HUES64 (cell line): ENCODE data around the gene GPD1.
A peak's percentile ranks its signal among the peaks of the same experiment; 100 is the strongest.

ENCODE experiments used
- H3K27ac ChIP-seq: 2 replicates; pipeline ENCODE4 v1.7.0; 2013; ENCODE audit warnings: low read depth, low read length, inconsistent platforms
- H3K27me3 ChIP-seq: 2 replicates; pipeline ENCODE4 v1.6.1; 2013; ENCODE audit warnings: mild to moderate bottlenecking, low read length; ENCODE audit not compliant: insufficient read depth
- H3K36me3 ChIP-seq: 2 replicates; pipeline ENCODE4 v1.6.1; 2013; ENCODE audit warnings: mild to moderate bottlenecking, low read length; ENCODE audit not compliant: insufficient read depth
- H3K4me1 ChIP-seq: 2 replicates; pipeline ENCODE4 v1.6.1; 2013; ENCODE audit warnings: mild to moderate bottlenecking, low read length, moderate library complexity; ENCODE audit not compliant: insufficient read depth
- H3K4me3 ChIP-seq: 2 replicates; pipeline ENCODE4 v1.5.1; 2013; ENCODE audit warnings: mild to moderate bottlenecking, low read length, moderate library complexity
- H3K9ac ChIP-seq: 2 replicates; pipeline ENCODE4 v1.6.1; 2013; ENCODE audit warnings: mild to moderate bottlenecking, low read depth, low read length
- H3K9me3 ChIP-seq: 2 replicates; pipeline ENCODE4 v1.6.1; 2013; ENCODE audit warnings: low read depth, low read length; ENCODE audit not compliant: insufficient read depth
- WGBS: fragments of 150-250, 120-280 bp; methylation state at CpG from one replicate; pipeline ENCODE4 v1.1.7; 2013; ENCODE audit warnings: missing lambda C conversion rate; 5-methylcytosine and 5-hydroxymethylcytosine counted together

GPD1 gene

DNA sequence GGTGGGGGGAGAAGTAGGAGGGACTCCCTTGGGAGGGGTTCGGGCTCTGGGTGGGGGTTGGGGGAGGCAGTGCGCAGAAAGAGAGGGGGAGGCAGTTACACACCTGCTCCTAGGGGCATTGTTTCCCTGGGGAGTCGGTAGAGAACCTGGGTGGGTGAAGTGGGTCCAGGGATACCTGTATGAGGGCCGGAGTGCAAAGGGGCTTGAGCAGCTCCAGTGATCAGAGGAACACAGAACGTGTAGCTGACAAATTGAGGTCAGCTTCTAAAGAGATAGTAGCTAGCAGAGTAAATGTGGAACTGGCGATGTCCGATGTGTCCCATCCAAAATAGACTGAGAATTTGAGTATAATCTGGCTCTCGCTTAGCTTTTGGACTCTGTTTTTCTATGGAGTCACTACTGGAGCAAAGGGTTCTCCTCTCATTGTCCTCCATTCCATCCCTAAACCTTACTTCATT is 18.2 kb upstream of the GPD1 start:
- Histone ChIP-seq H3K27me3 (peaks cover 14% of the 10 kb centered on the region; the same call in 1 of the 2 replicates), H3K9ac (peak overlapping the region; percentile 87), H3K36me3 (peaks cover 43% of the 10 kb centered on the region), H3K9me3 (no peaks in the 10 kb centered on the region), H3K4me3 (peak overlapping the region; percentile 67), H3K27ac (peak overlapping the region; percentile 98), H3K4me1 (no peaks in the 10 kb centered on the region; the same call in 1 of the 2 replicates)
- WGBS, result 17% methylated on average over 8 of the region's 8 CpGs

DNA sequence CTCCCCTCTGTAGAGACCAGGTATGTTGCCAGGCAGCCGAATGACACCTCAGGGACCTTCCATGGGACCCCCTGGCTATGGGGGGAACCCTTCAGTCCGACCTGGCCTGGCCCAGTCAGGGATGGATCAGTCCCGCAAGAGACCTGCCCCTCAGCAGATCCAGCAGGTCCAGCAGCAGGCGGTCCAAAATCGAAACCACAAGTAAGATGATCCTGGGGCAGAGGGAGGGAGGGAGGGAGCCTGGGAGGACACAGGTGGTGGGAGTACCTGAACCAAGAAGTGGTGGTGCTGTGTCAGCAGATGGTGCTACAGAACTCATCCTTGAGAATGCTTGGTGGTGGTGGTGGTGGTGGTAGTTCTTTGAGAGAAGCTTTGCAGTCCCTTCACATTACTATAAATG is 17.7 kb upstream of the GPD1 start:
- Histone ChIP-seq H3K27ac (no peak overlapping the region; the same call in 1 of the 2 replicates), H3K27me3 (peaks cover 9% of the 10 kb centered on the region; the same call in 1 of the 2 replicates), H3K36me3 (peaks cover 48% of the 10 kb centered on the region), H3K4me1 (no peaks in the 10 kb centered on the region), H3K4me3 (peak overlapping the region; percentile 67), H3K9me3 (no peaks in the 10 kb centered on the region), H3K9ac (peak overlapping the region; percentile 87; the same call in 1 of the 2 replicates)
- WGBS, result 91% methylated on average over 5 of the region's 5 CpGs

DNA sequence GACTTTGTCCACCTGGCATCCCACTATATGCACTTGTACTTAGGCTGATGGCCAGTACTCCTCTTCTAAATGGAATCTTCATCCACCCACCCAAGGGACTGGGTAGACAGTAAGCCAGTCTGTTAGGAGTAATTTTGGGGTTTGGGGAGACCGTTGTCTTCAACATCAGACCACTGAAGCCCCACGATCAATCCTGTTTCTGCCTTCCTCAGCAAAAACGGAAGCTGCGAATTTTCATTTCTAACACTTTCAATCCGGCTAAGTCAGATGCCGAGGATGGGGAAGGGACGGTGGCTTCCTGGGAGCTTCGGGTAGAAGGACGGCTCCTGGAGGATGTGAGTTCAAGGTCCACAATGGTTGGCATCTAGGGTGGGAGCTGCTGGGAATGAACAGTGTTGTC is 16.7 kb upstream of the GPD1 start:
- H3K36me3 ChIP-seq, result peaks cover 57% of the 10 kb centered on the region

DNA sequence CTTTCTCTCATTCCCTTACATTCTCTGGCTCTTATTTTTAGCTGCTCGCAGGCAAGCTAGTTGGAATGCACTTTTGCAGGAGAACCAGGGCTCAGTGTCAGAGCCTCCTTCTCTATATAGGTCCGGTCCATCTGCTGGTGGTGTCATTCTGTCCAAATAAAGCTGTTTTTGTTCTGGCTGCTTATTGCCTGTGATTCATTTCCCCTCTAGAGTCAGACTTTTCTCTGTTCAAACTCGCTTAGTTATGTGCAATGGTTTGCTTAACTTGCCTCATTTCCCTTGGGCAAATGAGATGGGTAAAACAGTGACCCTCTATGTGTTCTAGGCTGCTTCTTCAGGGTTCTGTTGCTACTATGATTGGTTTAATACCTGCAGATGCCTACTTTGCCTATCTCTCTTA is 15.8 kb upstream of the GPD1 start:
- Histone ChIP-seq H3K9ac (no peak overlapping the region), H3K27me3 (no peaks in the 10 kb centered on the region), H3K9me3 (no peaks in the 10 kb centered on the region), H3K27ac (no peak overlapping the region), H3K36me3 (peaks cover 64% of the 10 kb centered on the region), H3K4me1 (no peaks in the 10 kb centered on the region), H3K4me3 (no peak overlapping the region)
- 97% methylated on average over 3 of the region's 3 CpGs for WGBS

More for the DNA sequence above, 16.7 kb upstream of the GPD1 start:
- Histone ChIP-seq H3K27me3 (no peaks in the 10 kb centered on the region), H3K4me1 (no peaks in the 10 kb centered on the region), H3K4me3 (no peak overlapping the region), H3K9me3 (no peaks in the 10 kb centered on the region), H3K9ac (no peak overlapping the region), H3K27ac (no peak overlapping the region)
- 91% methylated on average over 9 of the region's 9 CpGs for WGBS

DNA sequence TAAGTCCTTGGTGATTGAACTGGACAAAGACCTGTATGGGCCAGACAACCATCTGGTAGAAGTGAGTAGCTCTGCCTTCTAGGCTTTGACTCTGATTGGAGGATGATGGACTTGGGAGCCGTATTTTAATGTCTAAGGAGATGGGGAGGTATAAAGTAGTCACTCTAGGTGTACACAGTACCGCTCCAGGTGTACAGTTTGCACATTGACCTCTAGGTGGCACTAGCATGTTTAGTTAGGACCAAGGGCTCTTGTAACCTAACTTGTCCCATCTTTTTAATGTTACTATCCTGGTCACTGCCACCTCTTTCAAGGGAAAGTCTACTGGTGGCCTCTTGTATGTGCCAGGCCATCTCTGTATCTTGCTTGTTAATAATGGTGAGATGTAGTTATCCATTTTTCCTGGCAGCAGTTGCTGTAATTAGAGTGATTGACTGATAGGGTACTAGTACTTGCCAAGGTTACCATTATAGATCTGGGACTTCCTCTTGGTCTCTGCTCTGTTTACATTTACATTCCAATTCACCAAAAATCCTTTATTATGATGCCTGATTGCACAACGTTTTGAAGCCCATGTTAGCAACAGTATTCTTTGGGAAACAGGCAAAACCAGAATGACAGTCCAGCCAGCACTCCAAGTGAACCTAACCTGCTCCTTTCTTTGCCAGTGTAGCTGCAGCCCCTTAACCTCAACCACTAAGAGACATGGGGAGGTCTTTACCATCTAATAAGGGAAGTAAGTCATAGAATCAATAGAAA is 15.1 kb upstream of the GPD1 start:
- WGBS, result 59% methylated on average over 3 of the region's 3 CpGs
- Histone ChIP-seq H3K9ac (no peak overlapping the region), H3K36me3 (peaks cover 72% of the 10 kb centered on the region), H3K4me3 (no peak overlapping the region), H3K27me3 (no peaks in the 10 kb centered on the region), H3K27ac (no peak overlapping the region), H3K4me1 (no peaks in the 10 kb centered on the region), H3K9me3 (no peaks in the 10 kb centered on the region)

DNA sequence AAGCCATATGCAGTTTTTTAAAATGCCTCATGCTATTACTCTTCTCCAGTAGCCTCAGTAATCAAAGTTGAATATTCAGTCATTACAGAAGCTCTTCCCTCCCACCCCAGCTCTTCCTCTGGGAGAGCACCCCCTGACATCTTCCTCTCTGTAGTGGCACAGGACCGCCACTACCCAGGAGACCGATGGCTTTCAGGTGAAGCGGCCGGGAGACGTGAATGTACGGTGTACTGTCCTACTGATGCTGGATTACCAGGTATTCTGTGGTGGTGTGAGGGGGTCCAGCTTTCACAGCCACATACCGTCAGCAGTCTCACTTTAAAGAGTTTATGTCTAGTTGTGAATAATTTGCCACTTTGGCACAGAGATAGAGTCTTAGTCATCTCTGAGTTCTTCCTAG is 14.1 kb upstream of the GPD1 start:
- WGBS, result 98% methylated on average over 7 of the region's 7 CpGs
- Histone ChIP-seq H3K9ac (no peak overlapping the region), H3K27ac (no peak overlapping the region), H3K4me3 (no peak overlapping the region), H3K9me3 (no peaks in the 10 kb centered on the region), H3K36me3 (peaks cover 82% of the 10 kb centered on the region), H3K4me1 (no peaks in the 10 kb centered on the region), H3K27me3 (no peaks in the 10 kb centered on the region)

DNA sequence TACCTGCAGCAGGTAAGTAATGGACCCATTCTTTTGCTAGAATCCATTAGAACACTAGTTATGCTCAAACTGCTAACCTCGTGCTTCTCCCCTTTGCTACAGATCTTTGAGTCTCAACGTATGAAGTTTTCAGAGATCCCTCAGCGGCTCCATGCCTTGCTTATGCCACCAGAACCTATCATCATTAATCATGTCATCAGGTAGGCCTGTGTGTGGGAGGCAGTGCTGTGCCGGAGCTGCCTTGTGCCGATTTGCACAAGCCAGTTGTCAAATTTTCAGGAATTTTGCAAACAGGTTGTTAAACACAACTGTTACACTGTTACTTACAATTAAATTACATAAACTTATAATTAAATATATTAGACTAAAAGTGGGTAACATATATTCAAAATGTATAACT is 13.4 kb upstream of the GPD1 start:
- Histone ChIP-seq H3K4me1 (no peaks in the 10 kb centered on the region), H3K9ac (no peak overlapping the region), H3K9me3 (no peaks in the 10 kb centered on the region), H3K27ac (no peak overlapping the region), H3K27me3 (no peaks in the 10 kb centered on the region), H3K36me3 (peaks cover 88% of the 10 kb centered on the region), H3K4me3 (no peak overlapping the region)
- 98% methylated on average over 5 of the region's 5 CpGs for WGBS

DNA sequence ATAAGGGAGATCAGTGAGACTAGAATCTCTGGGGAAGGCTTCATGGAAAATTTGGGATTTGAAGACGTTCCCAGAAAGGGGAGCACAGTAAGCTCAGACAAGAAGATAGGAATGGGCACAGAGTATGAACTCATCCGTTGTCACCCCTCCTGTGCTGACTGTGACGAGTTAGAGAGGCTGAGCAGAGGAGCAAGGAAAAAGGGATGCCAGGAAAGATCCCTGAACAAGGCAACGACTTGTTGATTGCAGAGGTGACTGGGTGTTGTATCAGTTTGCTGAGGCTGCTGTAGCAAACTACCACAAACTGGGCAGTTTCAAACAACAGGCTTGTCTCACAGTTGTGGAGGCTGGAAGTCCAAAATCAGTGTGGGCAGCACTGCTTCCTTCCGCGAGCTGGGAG is 5.9 kb upstream of the GPD1 start:
- peaks cover 4% of the 10 kb centered on the region; the same call in 1 of the 2 replicates for H3K4me1 ChIP-seq
- no peaks in the 10 kb centered on the region for H3K9me3 ChIP-seq
- H3K9ac ChIP-seq, result no peak overlapping the region
- H3K27me3 ChIP-seq, result no peaks in the 10 kb centered on the region
- no peak overlapping the region for H3K27ac ChIP-seq
- H3K4me3 ChIP-seq, result no peak overlapping the region
- H3K36me3 ChIP-seq, result peaks cover 83% of the 10 kb centered on the region
- 92% methylated on average over 6 of the region's 6 CpGs for whole genome bisulfite sequencing

DNA sequence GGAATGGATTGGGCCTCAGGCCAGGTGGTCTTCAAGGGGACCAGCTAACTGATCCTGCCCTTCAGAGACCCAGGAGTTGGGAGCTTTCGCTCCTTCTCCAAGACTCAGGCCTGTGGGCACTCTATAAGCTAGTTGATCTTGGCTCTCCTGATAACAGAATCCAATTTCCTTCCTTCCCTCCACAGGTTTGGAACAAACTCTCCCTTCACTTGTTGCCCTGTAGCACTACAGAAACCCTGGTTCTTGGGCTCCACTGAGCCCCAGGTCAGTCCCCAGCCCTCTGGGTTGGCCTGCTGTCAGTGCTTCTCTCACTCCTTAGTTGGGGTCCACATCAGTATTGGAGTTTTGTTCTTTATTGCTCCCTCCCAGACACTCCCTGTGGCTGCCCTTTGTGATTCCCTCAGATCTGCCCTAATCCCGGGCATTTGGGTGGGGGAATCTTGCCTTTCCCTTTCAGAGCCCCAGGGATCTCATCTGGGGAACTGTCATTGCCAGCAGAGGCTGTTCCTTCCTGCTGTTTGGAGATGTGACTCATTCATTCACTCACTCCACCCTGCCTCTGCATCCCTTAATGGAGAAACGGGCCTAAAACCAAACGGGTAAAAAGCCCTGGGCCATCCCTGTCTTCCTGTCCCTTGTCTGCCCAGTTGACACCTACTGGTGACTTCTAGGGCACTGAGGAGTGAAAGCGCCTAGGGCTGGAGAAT is 4.4 kb upstream of the GPD1 start:
- Histone ChIP-seq H3K9me3 (no peaks in the 10 kb centered on the region), H3K9ac (0 out of 2 replicates have a peak overlapping the region, but pooled peaks have one; percentile 12), H3K4me3 (no peak overlapping the region), H3K27me3 (no peaks in the 10 kb centered on the region), H3K36me3 (peaks cover 68% of the 10 kb centered on the region), H3K4me1 (peaks cover 12% of the 10 kb centered on the region), H3K27ac (0 out of 2 replicates have a peak overlapping the region, but pooled peaks have one; percentile 8)
- WGBS, result 81% methylated on average over 5 of the region's 5 CpGs

DNA sequence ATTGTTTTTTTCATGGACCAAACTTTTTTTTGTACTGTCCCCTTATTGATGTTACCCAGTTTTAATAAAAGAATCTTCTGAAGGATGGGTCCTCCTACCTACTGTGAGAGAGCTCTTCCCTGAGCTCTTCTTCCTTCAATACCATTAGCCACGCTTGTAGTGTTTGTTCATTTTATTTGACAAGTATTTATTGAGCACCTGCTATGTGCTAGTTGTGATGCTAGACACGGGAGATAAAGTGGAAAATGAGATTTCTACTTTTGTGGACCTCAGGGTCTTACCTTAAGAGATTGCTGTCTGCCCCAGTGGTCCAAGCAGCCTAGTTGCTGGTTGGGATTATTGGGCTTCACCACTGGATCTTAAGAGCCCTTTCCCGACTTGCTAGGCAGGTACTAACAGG is 3.2 kb upstream of the GPD1 start:
- H3K4me3 ChIP-seq, result no peak overlapping the region
- H3K9me3 ChIP-seq, result no peaks in the 10 kb centered on the region
- no peak overlapping the region for H3K27ac ChIP-seq
- H3K9ac ChIP-seq, result no peak overlapping the region
- H3K27me3 ChIP-seq, result no peaks in the 10 kb centered on the region
- H3K4me1 ChIP-seq, result peaks cover 12% of the 10 kb centered on the region
- peaks cover 57% of the 10 kb centered on the region for H3K36me3 ChIP-seq
- 93% methylated on average over 3 of the region's 3 CpGs for WGBS

DNA sequence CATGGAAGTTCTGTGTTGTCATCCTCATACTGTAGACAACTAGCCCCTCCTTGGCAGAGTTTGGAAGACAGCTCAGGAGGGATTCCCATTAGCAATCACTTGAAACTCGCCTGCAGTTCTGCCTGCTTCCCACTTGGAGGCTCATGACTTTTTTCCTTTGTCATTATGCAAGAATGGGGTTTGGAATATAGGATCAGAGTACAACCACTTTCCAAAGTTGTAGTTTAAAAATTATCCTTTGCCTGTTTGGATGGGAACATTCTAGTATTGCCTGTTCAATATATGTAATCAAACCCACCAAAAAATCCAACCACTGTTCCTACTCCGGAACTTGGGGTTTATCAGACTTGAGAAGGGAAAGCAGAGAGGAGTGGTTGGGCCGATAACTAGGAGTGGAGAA is 2.1 kb upstream of the GPD1 start:
- no peaks in the 10 kb centered on the region for H3K27me3 ChIP-seq
- no peak overlapping the region for H3K4me3 ChIP-seq
- H3K4me1 ChIP-seq, result peaks cover 12% of the 10 kb centered on the region
- H3K9ac ChIP-seq, result no peak overlapping the region
- H3K36me3 ChIP-seq, result peaks cover 46% of the 10 kb centered on the region
- WGBS, result 70% methylated on average over 3 of the region's 3 CpGs
- H3K27ac ChIP-seq, result peak overlapping the region; percentile 9; the same call in 1 of the 2 replicates
- no peaks in the 10 kb centered on the region for H3K9me3 ChIP-seq
